HG02885 (cell line): ENCODE data around the gene JPH3.
"Not testable (repeated sequence)": the region's sequence is repeated elsewhere in the genome, so short reads cannot be mapped to it uniquely, and the experiment has no call there.

Source experiments
- ATAC-seq: cut with Tn5 transposase; IDR thresholded peaks from one replicate; pipeline ENCODE4 v1.9.1; 2021; ENCODE audit warnings: mild to moderate bottlenecking; ENCODE audit not compliant: unreplicated experiment, poor library complexity

Gene JPH3

DNA sequence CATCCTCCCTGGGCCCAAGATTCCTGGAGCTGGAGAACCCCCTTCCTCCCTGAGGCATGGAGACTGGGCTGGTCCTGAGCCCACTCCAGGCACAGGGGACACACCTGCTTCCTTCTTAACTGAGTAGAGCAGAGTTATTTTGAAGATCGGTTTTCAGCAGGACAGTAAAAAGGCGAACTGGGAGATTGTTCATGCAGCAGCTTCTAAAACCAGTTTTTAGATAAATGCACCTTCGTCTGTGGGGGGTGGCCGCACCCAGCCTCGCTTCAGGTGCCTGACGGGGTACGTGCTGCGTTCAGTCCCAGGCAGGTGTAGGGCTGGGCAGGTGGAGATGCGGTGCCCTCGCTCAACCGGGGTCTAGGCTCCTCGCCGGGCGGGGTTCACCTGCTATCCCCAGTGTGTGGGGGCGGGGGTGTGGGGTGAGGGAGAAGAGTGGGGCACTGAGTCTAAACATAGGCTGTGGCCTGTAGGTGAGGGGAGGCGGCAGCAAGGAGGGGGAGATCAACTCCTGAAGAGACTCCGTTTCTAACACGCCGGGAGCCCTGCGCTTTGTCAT lies 69.5 kb downstream of the JPH3 start:
- ATAC-seq, result no peak

DNA sequence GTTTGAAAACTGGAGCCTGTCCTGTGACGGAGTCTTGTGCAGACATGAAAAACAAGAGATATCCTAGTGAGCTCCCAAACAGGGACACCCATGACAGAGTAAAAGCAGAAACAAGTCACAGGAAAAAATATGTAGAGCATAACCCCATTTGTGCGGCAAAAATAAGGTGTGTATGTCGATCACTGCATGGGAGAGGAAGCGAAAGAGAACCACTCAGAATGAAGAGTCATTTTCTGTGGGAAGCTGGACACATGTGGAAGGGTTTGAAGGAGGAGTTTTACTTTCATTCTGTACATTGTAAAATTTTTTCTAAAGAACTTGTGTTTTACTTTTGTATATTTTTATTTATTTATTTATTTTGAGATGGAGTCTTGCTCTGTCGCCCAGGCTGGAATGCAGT lies 72.1 kb downstream of the JPH3 start:
- no peak for ATAC-seq

- no peak for ATAC-seq
Measured at GRCh38 chr16:87675111-87675719, 72.9 kb downstream of the JPH3 start.

DNA sequence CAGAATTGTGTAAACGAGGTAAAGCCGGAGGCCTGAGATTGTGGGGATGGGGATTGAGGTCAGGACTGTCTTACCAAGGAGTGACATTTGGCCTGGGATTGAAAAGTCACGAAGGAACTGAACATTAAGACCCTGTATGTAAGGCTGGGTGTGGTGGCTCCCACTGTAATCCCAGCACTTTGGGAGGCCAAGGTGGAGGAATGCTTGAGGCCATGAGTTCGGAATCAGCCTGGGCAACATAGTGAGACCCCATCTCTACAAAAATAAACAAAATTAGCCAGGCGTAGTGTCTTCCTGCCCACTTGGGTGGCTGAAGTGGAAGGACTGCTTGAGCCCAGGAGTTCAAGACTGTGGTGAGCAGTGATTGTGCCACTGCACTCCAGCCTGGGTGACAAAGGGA lies 75.5 kb downstream of the JPH3 start:
- ATAC-seq, result no peak

- no peak for ATAC-seq
Measured at GRCh38 chr16:87678618-87679017, 76.3 kb downstream of the JPH3 start.

DNA sequence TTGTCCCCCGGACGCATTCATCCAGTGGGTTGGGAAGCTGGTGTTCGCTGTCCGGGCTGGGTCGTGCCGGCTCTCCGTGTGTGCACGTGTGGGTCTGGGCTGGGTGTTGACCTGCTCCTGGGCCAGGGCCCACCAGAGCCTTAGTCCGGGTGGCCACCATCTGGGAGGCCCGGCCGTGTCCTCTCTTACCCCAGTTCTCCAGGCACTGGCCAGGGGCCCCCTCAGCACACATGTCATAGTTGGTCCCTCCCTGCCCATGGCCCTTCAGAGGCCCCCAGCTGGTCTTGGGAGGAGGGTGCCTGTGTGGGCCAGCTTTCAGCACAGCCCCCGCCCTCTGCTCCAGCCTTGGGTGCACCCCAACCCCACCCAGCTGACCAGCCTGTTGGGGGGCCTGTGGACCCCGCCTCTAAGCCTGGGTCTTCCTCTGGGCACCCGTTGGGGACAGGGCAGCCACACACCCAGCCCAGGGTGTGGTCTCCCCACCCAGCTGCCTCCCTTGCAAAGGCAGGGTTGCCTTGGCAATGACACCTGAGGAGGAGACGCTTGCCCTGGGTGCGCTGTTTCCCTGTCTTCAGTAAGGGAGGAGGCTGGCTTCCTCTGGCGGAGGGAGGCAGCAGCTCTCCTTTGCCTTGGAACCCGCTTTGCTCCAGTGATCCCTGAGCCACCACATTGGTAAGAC lies 77.4 kb downstream of the JPH3 start:
- no peak for ATAC-seq

DNA sequence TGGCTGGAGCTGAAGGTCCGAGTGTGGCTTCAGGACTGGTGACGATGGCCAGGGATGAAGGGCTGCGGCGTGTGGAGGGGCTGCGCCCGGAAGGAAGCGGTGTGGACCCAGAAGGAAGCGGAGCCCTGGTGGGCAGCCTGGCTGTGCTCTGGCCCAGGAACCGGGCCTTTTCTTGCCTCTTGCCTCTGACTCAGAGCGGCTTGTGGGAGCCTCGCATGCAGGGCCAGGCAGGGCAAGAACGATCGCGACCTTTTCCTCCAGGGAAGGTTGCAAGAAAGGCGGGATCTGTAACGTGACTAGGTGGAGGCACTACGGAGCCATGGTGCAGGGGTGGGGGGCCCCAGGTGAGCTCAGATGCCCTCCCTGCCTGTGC lies 78.0 kb downstream of the JPH3 start:
- no peak for ATAC-seq

- ATAC-seq, result not testable (repeated sequence)
Measured at GRCh38 chr16:87681051-87681602, 78.8 kb downstream of the JPH3 start.

DNA sequence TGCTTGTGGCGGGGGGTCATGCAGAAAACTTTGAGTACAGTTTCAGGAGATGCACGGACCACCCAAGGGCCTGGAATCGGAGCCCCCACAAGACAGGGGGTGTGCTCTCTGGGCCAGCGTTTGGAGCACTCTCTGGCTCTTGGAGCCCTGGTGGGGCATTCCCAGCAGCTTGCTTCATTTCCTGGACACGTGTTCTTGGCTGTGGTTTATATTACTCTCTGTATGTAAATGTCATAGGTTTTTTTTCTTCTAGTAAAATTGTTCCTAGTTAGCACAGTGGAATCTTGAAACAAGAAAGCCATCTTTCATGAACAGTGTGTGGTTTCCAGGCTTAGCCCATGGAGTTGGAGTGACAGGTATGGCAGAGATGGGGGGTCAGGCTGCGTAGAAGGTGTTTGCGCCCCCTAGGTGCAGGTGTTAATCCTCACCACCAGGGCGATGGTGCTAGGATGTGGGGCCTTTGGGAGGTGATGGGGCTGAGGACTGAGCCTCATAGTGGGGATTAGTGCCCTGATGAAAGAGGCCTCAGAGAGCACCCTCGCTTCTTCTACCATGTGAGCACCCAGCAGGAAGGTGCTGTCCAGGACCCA lies 79.8 kb downstream of the JPH3 start:
- ATAC-seq, result no peak

- no peak for ATAC-seq
Measured at GRCh38 chr16:87682852-87683399, 80.6 kb downstream of the JPH3 start.

DNA sequence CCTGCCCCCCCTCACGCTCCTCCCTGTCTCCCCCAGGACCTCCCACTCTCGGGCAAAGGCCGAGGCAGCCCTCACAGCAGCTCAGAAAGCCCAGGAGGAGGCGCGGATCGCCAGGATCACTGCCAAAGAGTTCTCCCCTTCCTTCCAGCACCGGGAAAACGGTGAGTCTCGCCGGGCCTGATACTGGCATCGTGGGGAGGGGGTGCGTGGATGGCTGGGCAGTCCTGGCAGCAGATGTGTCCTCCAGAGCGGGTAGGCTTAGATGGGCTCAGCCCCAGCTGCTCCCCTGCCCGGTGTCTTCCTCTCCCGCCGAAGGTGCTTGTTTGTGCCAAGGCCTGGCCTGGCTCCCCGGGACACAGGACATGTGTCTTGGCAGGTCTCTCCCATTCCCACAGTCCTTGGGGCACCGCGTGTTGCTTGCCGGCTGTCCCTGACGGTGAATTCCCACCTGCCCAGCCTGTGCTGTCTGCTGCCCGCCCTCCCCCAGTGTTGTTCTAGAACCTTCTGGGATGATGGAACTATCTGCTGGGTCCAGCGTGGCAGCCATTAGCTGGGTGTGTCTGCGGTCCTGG lies 81.9 kb downstream of the JPH3 start:
- no peak for ATAC-seq

- no peak for ATAC-seq
Measured at GRCh38 chr16:87684711-87685404, 82.5 kb downstream of the JPH3 start.

- no peak for ATAC-seq
Measured at GRCh38 chr16:87685405-87685755, 83.1 kb downstream of the JPH3 start.

GRCh38 chr16:87685766-87686165 lies 83.5 kb downstream of the JPH3 start:
- ATAC-seq, result no peak

DNA sequence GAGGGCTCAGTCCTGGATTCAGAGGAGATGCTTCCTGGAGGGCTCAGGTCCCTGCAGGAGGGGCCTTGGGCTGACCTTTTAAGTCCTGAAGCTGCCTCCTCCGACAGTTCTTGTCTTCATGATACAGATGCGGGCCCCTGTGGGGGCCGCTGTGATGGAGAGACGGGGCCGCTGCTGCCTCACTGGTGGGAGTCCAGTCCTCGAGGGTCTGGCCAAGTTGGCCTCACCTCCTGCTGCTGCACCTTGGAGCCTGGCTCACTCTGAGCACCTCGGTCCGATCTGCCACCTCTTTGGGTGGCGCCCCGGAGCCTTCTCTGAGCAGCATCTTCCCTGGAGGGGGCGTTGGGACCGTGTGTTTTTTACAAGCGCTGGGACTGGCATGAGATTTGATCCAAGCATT lies 84.4 kb downstream of the JPH3 start:
- no peak for ATAC-seq

GRCh38 chr16:87687126-87687910 lies 85.0 kb downstream of the JPH3 start:
- no peak for ATAC-seq

DNA sequence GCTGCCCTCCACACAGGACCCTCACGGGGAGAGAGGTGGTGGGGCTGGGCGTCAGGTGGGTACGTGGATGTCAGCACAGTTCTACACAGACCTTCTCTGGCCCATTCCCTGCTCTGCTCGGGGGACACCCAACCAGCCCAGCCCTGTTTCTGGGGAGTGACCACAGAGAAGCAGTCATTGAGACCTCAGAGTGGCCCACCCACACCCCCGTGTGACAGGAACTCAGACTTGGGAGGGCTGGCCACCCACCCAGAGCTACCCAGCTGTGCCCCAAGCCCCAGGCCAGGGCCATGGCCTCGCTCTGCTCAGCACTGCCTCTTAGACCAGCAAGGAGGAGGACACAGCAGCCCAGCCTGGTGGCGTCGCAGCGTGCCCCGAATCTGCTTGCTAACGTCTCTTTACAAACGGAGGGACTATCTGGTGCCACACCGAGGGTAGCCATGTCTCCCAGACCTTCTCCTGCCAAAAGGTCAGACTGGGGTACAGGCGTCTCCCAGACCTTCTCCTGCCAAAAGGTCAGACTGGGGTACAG lies 85.8 kb downstream of the JPH3 start:
- no peak for ATAC-seq

DNA sequence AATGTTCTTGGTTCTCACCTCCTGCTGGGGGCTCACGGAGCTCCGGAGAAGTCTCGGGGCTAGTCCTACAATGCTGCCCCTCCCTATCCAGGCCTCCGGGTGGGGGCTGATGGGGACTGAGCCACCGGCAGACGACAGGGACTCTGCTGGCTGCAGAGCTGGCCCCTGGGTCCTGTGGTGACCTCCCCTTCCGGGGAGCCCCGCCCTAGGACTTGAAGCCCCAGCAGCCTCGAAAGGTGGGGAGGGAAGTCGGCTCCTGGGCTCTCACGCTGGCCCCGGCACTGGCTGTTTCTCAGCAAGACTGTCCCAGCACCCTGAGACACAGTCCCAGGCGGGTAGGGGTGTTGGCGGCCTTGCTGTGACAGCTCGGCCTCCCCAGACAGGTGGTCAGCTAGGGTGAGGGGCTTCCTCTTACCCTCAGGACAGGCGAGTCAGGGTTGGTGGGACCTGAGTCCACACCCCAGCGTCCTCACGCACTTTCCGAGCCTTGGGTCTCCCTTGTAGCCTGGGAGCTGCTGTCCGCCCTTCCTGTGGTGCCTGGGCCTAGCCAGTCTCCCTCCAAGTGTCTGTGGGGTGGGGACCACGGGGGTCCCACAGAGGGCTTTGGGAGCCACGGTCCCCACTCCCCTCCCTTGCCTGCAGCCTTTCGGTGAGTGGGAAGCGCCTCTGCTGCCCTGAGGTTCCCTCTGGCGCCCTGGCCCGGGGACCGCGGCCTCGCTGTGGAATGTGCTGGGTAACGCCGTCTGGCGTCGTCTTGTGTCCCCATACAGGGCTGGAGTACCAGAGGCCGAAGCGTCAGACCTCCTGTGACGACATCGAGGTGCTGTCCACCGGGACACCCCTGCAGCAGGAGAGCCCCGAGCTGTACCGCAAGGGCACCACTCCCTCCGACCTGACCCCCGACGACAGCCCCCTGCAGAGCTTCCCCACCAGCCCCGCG lies 86.8 kb downstream of the JPH3 start:
- no peak for ATAC-seq
